HG03460 (cell line): ENCODE results near the gene SARNP.
"Not testable (repeated sequence)": the region's sequence is repeated elsewhere in the genome, so short reads cannot be mapped to it uniquely, and the experiment has no call there.

Source experiments
- ATAC-seq: cut with Tn5 transposase; IDR thresholded peaks from one replicate; pipeline ENCODE4 v1.9.1; 2021; ENCODE audit not compliant: unreplicated experiment

The SARNP gene

GRCh38 chr12:55797068-55797467 is 20.5 kb downstream of the SARNP start:
- no peak for ATAC-seq

- no peak for ATAC-seq
Observed at GRCh38 chr12:55795950-55796349, 21.6 kb downstream of the SARNP start.

- ATAC-seq, result no peak
Observed at GRCh38 chr12:55789893-55790292, 27.6 kb downstream of the SARNP start.

GRCh38 chr12:55789171-55789570 is 28.4 kb downstream of the SARNP start:
- ATAC-seq, result no peak

- ATAC-seq, result no peak
Observed at GRCh38 chr12:55788546-55788945, 29.0 kb downstream of the SARNP start.

- ATAC-seq, result no peak
Observed at GRCh38 chr12:55780685-55781084, 36.8 kb downstream of the SARNP start.

GRCh38 chr12:55777856-55778255 is 39.7 kb downstream of the SARNP start:
- ATAC-seq, result no peak

- ATAC-seq, result no peak
Observed at GRCh38 chr12:55771736-55772135, 45.8 kb downstream of the SARNP start.

- ATAC-seq, result no peak
Observed at GRCh38 chr12:55767156-55767555, 50.4 kb downstream of the SARNP start.

GRCh38 chr12:55765736-55766290 is 51.7 kb downstream of the SARNP start:
- no peak for ATAC-seq

- ATAC-seq, result no peak
Observed at GRCh38 chr12:55762646-55763045, 54.9 kb downstream of the SARNP start.

GRCh38 chr12:55760663-55761062 is 56.9 kb downstream of the SARNP start:
- no peak for ATAC-seq

- not testable (repeated sequence) for ATAC-seq
Observed at GRCh38 chr12:55758575-55758974, 58.9 kb downstream of the SARNP start.

- no peak for ATAC-seq
Observed at GRCh38 chr12:55757701-55758100, 59.8 kb downstream of the SARNP start.

- ATAC-seq, result no peak
Observed at GRCh38 chr12:55755246-55755645, 62.3 kb downstream of the SARNP start.

- no peak for ATAC-seq
Observed at GRCh38 chr12:55748230-55748993, 69.1 kb downstream of the SARNP start.

GRCh38 chr12:55746913-55747231 is 70.7 kb downstream of the SARNP start:
- no peak for ATAC-seq

- no peak for ATAC-seq
Observed at GRCh38 chr12:55746174-55746912, 71.2 kb downstream of the SARNP start.

GRCh38 chr12:55745361-55746173 is 72.0 kb downstream of the SARNP start:
- no peak for ATAC-seq

GRCh38 chr12:55744340-55745030 is 73.0 kb downstream of the SARNP start:
- no peak for ATAC-seq
